GM12864 (cell line): ENCODE data around the gene YIF1B.

Source experiments
- DNase-seq: peaks from one replicate; pipeline ENCODE4 v3.0.0-alpha.2; 2011; ENCODE audit warnings: low read depth
- H3K4me3 ChIP-seq: 2 replicates; pipeline ENCODE4 v1.5.1; 2011; ENCODE audit warnings: mild to moderate bottlenecking, low read depth, low read length, control low read depth
- CTCF ChIP-seq: IDR thresholded peaks from 2 replicates; pipeline ENCODE4 v1.5.1; 2011; ENCODE audit warnings: low read depth, mild to moderate bottlenecking, moderate library complexity, low read length, control low read depth, inconsistent platforms; ENCODE audit errors: missing control alignments

Gene YIF1B

DNA sequence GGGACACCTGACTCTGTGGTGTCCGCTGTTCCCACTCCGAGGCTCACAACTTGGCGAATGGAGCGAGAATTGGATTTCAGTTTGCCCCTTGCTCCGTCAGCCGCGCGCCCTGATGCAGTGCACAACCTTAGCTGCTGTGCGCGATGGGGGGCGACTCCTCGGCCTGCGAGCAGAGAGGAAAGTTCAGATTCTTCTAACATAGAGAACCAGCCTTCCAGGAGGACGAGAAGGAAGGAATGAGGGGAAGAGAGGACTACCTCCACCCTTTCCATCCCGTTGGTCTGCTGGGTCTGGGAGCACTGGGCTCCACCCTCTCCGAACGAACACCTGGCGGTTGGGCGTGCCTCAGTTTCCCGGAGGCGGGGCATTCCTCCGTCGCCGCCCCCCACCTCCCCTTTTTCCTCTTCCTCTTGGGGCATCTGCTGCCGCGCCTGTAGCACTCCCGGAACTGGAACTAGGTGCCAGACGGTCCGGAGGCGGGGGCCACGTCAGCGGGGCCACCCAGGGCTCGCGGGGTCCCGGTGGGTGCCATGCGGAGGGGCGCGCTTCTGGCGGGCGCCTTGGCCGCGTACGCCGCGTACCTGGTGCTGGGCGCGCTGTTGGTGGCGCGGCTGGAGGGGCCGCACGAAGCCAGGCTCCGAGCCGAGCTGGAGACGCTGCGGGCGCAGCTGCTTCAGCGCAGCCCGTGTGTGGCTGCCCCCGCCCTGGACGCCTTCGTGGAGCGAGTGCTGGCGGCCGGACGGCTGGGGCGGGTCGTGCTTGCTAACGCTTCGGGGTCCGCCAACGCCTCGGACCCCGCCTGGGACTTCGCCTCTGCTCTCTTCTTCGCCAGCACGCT, 3.9 kb upstream of the YIF1B start, which contains the start of gene KCNK6:
TSS of gene KCNK6 (plus strand) at position 425 of the 838 bp plus-strand sequence. CDS start at position 531, 106 bp downstream.
- no peak for DNase-seq
- peak within 1 kb of the TSS; percentile 62 for H3K4me3 ChIP-seq
- no peak for TF ChIP-seq CTCF

DNA sequence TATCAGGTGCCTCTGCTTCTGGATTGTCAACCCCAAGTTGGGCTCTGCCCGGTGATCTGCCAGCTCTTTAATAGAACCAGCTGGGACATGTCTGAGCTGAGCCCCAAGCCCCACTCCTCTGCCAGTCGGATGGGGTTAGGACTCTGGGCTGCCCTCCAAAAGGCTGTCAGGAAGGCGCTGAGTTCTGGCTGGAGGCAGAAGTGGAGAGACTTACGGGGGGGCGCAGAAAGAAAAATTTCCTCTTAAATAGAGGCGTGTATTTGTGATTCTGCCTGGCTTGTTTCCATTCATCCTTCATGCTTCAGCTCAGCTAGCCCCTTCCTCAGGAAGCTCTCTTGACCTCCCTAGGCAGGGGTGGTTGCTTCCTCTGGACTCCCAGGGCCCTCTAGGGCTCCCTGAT, 2.9 kb upstream of the YIF1B start:
- no peak for DNase-seq
- H3K4me3 ChIP-seq, result no peak overlapping the region
- no peak for TF ChIP-seq CTCF

DNA sequence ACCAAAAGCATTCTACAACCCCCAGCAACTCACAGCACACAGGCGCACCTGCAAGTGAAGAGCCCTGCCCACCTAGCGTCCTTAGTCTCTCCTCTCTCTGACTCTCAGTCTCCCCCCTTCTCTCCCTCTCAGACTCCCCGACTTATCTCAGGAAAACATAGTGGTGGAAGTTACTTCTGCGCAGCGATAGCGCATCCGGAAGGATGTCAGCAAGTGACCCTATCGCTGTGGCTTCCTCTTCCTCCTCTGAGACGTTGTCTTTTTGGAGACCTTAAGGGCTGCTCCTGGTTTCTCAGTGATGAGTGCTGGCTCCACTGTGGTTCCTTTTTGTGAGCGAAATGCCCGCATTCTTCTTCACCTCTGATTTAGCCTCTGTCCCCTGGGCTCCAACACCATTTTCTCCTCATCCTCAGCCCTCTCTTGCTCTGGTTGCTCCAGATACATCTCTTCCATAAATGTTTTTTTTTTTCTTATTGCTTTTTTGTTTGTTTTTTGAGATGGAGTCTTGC, 1.4 kb upstream of the YIF1B start:
- peak overlapping the region; percentile 57 for H3K4me3 ChIP-seq
- no peak for TF ChIP-seq CTCF
- DNase-seq, result no peak

DNA sequence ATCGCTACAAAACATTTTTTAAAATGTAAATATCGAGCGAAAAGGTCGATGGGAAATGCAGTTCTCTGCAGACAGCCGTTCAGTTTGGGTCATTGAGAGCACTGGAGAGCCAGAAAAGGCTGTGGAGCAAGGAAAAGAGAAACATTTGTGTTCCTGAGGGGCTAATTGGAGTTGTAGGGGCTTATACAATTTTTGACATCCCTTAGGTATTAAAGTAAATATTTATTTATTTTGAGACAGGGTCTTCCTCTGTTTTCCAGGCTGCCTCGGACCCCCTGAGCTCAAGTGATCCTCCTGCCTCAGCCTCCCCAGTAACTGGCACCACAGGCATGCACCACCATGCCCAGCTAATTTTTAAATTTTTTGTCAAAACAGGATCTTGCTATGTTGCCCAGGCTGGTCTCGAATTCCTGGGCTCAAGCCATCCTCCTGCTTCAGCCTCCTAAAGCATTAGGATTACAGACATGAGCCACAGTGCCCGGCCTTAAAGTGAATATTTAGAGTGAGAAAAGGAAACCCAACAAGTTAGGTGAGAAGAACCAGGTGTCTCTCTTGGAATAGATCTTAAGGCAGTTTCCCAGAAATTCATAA, 825 bp upstream of the YIF1B start:
- H3K4me3 ChIP-seq, result peak overlapping the region; percentile 57
- no peak for DNase-seq
- TF ChIP-seq CTCF, result no peak

DNA sequence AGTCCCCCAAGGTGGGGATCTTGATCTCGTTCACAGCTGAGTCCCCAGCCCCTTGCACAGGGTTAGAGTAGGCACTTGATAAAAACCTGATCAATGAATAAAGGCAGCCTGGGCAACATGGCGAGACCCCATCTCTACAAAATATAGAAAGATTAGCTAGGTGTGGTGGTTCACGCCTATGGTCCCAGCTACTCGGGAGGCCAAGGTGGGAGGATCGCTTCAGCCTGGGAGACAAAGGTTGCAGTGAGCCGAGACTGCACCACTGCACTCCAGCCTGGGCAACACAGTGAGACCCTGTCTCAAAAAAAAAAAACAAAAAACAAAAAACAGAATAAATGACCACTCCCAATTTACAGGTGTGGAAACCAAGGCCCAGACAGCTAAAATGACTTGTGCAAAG, 4.8 kb downstream of the YIF1B start:
- no peak for DNase-seq
- H3K4me3 ChIP-seq, result no peak overlapping the region
- no peak for TF ChIP-seq CTCF

DNA sequence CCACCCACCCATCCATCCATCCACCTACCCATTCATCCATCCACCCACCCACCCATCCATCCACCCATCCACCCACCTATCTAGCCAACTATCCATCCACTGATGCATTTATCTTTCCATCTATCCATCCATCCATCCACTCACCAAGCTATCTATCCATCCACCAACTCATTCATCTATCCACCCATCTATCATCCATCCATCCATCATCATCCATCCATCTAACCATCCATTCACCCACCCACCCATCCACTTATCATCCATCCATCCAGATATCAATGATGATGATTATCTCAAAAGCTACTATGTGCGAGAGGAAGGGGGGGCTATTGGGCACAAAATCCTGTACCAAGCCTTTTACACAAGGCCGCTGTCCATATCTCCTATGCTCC, 5.5 kb downstream of the YIF1B start:
- no peak overlapping the region for H3K4me3 ChIP-seq
- DNase-seq, result no peak
- no peak for TF ChIP-seq CTCF
